GM15510 (cell line): ENCODE results near the gene EZH1.

Experiments used
- POLR2A ChIP-seq: IDR thresholded peaks from 3 replicates; pipeline ENCODE4 v1.6.1; 2011; ENCODE audit warnings: borderline replicate concordance; ENCODE audit not compliant: insufficient read length; ENCODE audit errors: extremely low read depth

The EZH1 gene

GRCh38 chr17:42673885-42674754 is 70.7 kb downstream of the EZH1 start:
- no peak for TF ChIP-seq POLR2A

GRCh38 chr17:42673266-42673884 is 71.5 kb downstream of the EZH1 start:
- no peak for TF ChIP-seq POLR2A

GRCh38 chr17:42672038-42672437 is 72.8 kb downstream of the EZH1 start:
- TF ChIP-seq POLR2A = no peak

- TF ChIP-seq POLR2A = no peak
These were observed 73.8 kb downstream of the EZH1 start for GRCh38 chr17:42670789-42671657.

GRCh38 chr17:42669977-42670788 is 74.7 kb downstream of the EZH1 start:
- TF ChIP-seq POLR2A = no peak

- TF ChIP-seq POLR2A = no peak
These were observed 75.2 kb downstream of the EZH1 start for GRCh38 chr17:42669705-42669976.

GRCh38 chr17:42667088-42667951 is 77.5 kb downstream of the EZH1 start:
- TF ChIP-seq POLR2A = no peak

- no peak for TF ChIP-seq POLR2A
These were observed 79.2 kb downstream of the EZH1 start for GRCh38 chr17:42665581-42666001.

- no peak for TF ChIP-seq POLR2A
These were observed 84.0 kb downstream of the EZH1 start for GRCh38 chr17:42660692-42661345.

GRCh38 chr17:42659079-42659931 is 85.5 kb downstream of the EZH1 start, which contains the start of gene TUBG2:
TUBG2 (plus strand) TSS chr17:42659284; CDS start chr17:42659504, 220 bp downstream.
- peak; percentile 72 for TF ChIP-seq POLR2A

GRCh38 chr17:42657824-42658588 is 86.8 kb downstream of the EZH1 start:
- no peak for TF ChIP-seq POLR2A
